Measurements from ENCODE around the gene ACBD4.

Gene ACBD4

GRCh38 chr17:45125509-45125908, 10.0 kb upstream of the ACBD4 start:
- in situ Hi-C loops (cut with HindIII; ENCODE audit: low sequenced_read_pairs) = no loop called here
- no peak for DNase-seq (ENCODE audit: low read depth, low spot score)
- TF ChIP-seq CTCF (IDR thresholded peaks at IDR 0.05; ENCODE audit: low read depth, low read length) = no peak
- no peak overlapping the region for H3K4me3 ChIP-seq (ENCODE audit: low read depth, low read length)

GRCh38 chr17:45127207-45127547, 8.3 kb upstream of the ACBD4 start:
- DNase-seq (ENCODE audit: low read depth, low spot score) = no peak
- TF ChIP-seq CTCF (IDR thresholded peaks at IDR 0.05; ENCODE audit: low read depth, low read length) = no peak
- in situ Hi-C loops (cut with HindIII; ENCODE audit: low sequenced_read_pairs) = no loop called here
- H3K4me3 ChIP-seq (ENCODE audit: low read depth, low read length) = no peak overlapping the region

GRCh38 chr17:45127548-45128300, 7.8 kb upstream of the ACBD4 start:
- DNase-seq (ENCODE audit: low read depth, low spot score) = peak; percentile 46
- no peak for TF ChIP-seq CTCF (IDR thresholded peaks at IDR 0.05; ENCODE audit: low read depth, low read length)
- in situ Hi-C loops (cut with HindIII; ENCODE audit: low sequenced_read_pairs) = no loop called here
- no peak overlapping the region for H3K4me3 ChIP-seq (ENCODE audit: low read depth, low read length)

- H3K4me3 ChIP-seq (ENCODE audit: low read depth, low read length) = no peak overlapping the region
- no peak for TF ChIP-seq CTCF (IDR thresholded peaks at IDR 0.05; ENCODE audit: low read depth, low read length)
- no peak for DNase-seq (ENCODE audit: low read depth, low spot score)
- in situ Hi-C loops (cut with HindIII; ENCODE audit: low sequenced_read_pairs) = no loop called here
Measured at GRCh38 chr17:45128331-45128730, 7.2 kb upstream of the ACBD4 start.

GRCh38 chr17:45128989-45129388, 6.5 kb upstream of the ACBD4 start:
- no peak for DNase-seq (ENCODE audit: low read depth, low spot score)
- in situ Hi-C loops (cut with HindIII; ENCODE audit: low sequenced_read_pairs) = no loop called here
- no peak overlapping the region for H3K4me3 ChIP-seq (ENCODE audit: low read depth, low read length)
- TF ChIP-seq CTCF (IDR thresholded peaks at IDR 0.05; ENCODE audit: low read depth, low read length) = no peak

- no peak overlapping the region for H3K4me3 ChIP-seq (ENCODE audit: low read depth, low read length)
- in situ Hi-C loops (cut with HindIII; ENCODE audit: low sequenced_read_pairs) = no loop called here
- DNase-seq (ENCODE audit: low read depth, low spot score) = no peak
- TF ChIP-seq CTCF (IDR thresholded peaks at IDR 0.05; ENCODE audit: low read depth, low read length) = no peak
Measured at GRCh38 chr17:45129426-45129939, 6.0 kb upstream of the ACBD4 start.
